Endothelial cell of umbilical vein (primary cell): ENCODE measurements around the gene SPATA32. TPM values are rescaled to one million over a fixed set of nuclear protein-coding genes. Genes with fewer than 3 reads are reported as not detected.

Experiments used
- BruUV-seq: library from RNA; stranded (reverse); fragments of 400-500 nt; replicated peaks from 2 replicates; lab custom pipeline; 2021; lab: Mats Ljungman, UMichigan
- CTCF ChIA-PET: fragments of 300-600, 350-600 bp; sonication (Branson Sonifier 250); formaldehyde crosslinking; loops from one replicate; lab custom pipeline; 2021; ENCODE audit warnings: antibody characterized with exemption, inconsistent platforms; lab: Charles Lee
- POLR2A ChIA-PET: fragments of 300-600, 350-600 bp; sonication (Branson Sonifier 250); formaldehyde crosslinking; loops from one replicate; lab custom pipeline; 2021; ENCODE audit warnings: antibody characterized with exemption, inconsistent platforms; lab: Charles Lee
- DNase-seq: peaks from one replicate; pipeline ENCODE4 v3.0.0-alpha.2; 2011; ENCODE audit warnings: low read depth, low spot score
- FAIRE-seq: peaks from 2 replicates; lab custom pipeline; 2011; peaks lifted over from hg19 to GRCh38; lab: Jason Lieb, UNC
- H2AFZ ChIP-seq: 2 replicates; pipeline ENCODE4 v1.6.0; 2012; ENCODE audit warnings: low read depth, low read length, control low read depth, inconsistent platforms
- H3K27ac ChIP-seq: 2 replicates; pipeline ENCODE4 v1.5.1; 2011; ENCODE audit warnings: low read depth, mild to moderate bottlenecking, control low read depth, low read length, moderate library complexity; ENCODE audit not compliant: insufficient read depth
- H3K27me3 ChIP-seq, 2 experiments: 2 replicates each; pipeline versions ENCODE4 v1.6.0 to v1.6.1; 2011; ENCODE audit warnings: low read length in 2 of 2, mixed read lengths in 1 of 2; ENCODE audit not compliant: control insufficient read depth in 2 of 2, insufficient read depth in 2 of 2
- H3K36me3 ChIP-seq, 2 experiments: 2 replicates in 1 of 2; 3 replicates in 1 of 2; pipeline ENCODE4 v1.5.1; 2011; ENCODE audit warnings: low read length in 2 of 2, mild to moderate bottlenecking in 1 of 2, moderate library complexity in 1 of 2; ENCODE audit not compliant: control insufficient read depth in 2 of 2, insufficient read depth in 2 of 2; ENCODE audit errors: extremely low read depth in 1 of 2
- H3K4me1 ChIP-seq: 3 replicates; pipeline ENCODE4 v1.5.1; 2011; ENCODE audit warnings: mild to moderate bottlenecking, low read length; ENCODE audit not compliant: control insufficient read depth, insufficient read depth; ENCODE audit errors: extremely low read depth
- H3K4me2 ChIP-seq: 2 replicates; pipeline ENCODE4 v1.6.1; 2011; ENCODE audit warnings: low read length, control low read depth, mixed read lengths; ENCODE audit not compliant: insufficient read depth
- H3K4me3 ChIP-seq, 3 experiments: fragments of 200-600 bp in 1 of 3; sonication (generic), shearing (Covaris generic) in 1 of 3; replicated peaks in 1 of 3; 2 replicates each; pipeline ENCODE4 v1.5.1; 2011 to 2016; ENCODE audit warnings: control low read depth in 3 of 3, low read length in 3 of 3, mild to moderate bottlenecking in 2 of 3, inconsistent platforms in 1 of 3, low read depth in 1 of 3, moderate library complexity in 1 of 3; ENCODE audit not compliant: insufficient read depth in 1 of 3
- H3K79me2 ChIP-seq: 2 replicates; pipeline ENCODE4 v1.6.0; 2012; ENCODE audit warnings: low read length, inconsistent platforms; ENCODE audit not compliant: control insufficient read depth, insufficient read depth
- H3K9ac ChIP-seq: replicated peaks from 2 replicates; pipeline ENCODE3; 2011; ENCODE audit warnings: low read length, control low read depth; ENCODE audit not compliant: insufficient read depth; ENCODE audit errors: extremely low read depth
- H3K9me1 ChIP-seq: replicated peaks from 3 replicates; pipeline ENCODE4 v1.6.0; 2011; ENCODE audit warnings: mild to moderate bottlenecking, low read length; ENCODE audit not compliant: control insufficient read depth, insufficient read depth; ENCODE audit errors: extremely low read depth
- H3K9me3 ChIP-seq: replicated peaks from 2 replicates; pipeline ENCODE4 v1.5.1; 2012; ENCODE audit warnings: low read length, inconsistent platforms; ENCODE audit not compliant: control insufficient read depth, insufficient read depth
- H4K20me1 ChIP-seq: replicated peaks from 2 replicates; pipeline ENCODE3; 2011; ENCODE audit warnings: mild to moderate bottlenecking, low read length; ENCODE audit not compliant: control insufficient read depth, insufficient read depth; ENCODE audit errors: extremely low read depth
- EZH2 ChIP-seq: IDR thresholded peaks from 2 replicates; pipeline ENCODE4 v1.6.1; 2012; ENCODE audit warnings: borderline replicate concordance, low read depth, mild to moderate bottlenecking, moderate library complexity, low read length, inconsistent platforms; ENCODE audit not compliant: severe bottlenecking
- FOS ChIP-seq: IDR thresholded peaks from 2 replicates; pipeline ENCODE4 v1.6.1; 2011; ENCODE audit warnings: mild to moderate bottlenecking, low read length, moderate library complexity, borderline replicate concordance; ENCODE audit not compliant: insufficient read depth
- GATA2 ChIP-seq: IDR thresholded peaks from 2 replicates; pipeline ENCODE4 v1.7.0; 2011; ENCODE audit warnings: low read depth, mild to moderate bottlenecking, moderate library complexity, mixed read lengths, low read length; ENCODE audit not compliant: insufficient read length, insufficient read depth
- JUN ChIP-seq: IDR thresholded peaks from 2 replicates; pipeline ENCODE4 v1.6.1; 2011; ENCODE audit warnings: borderline replicate concordance, low read depth; ENCODE audit not compliant: insufficient read length, insufficient read depth
- MYC ChIP-seq: IDR thresholded peaks from one replicate; pipeline ENCODE4 v1.6.1; 2011; ENCODE audit warnings: mild to moderate bottlenecking, low read depth, low read length
- POLR2A ChIP-seq: IDR thresholded peaks from 2 replicates; pipeline ENCODE4 v1.6.1; 2012; ENCODE audit warnings: low read depth, mild to moderate bottlenecking, control low read depth, low read length
- dilution Hi-C: fragments of 300-500 bp; cut with MboI; formaldehyde crosslinking; loops from one replicate; pipeline ENCODE4 v1.15.0; 2019; ENCODE audit warnings: low sequenced_read_pairs; ENCODE audit not compliant: extremely low pct_ligation_motif_present
- intact Hi-C: fragments of 100-400 bp; cut with micrococcal nuclease; formaldehyde crosslinking; loops from one replicate; pipeline ENCODE4 v1.10.0; 2022
- polyA plus RNA-seq, 4 experiments: library from polyadenylated mRNA; depleted of rRNA in 3 of 4; stranded (reverse) in 3 of 4; unstranded in 1 of 4; fragments of >200 nt; gene quantifications; 2 replicates each; pipeline versions ENCODE4 v1.2.1 to v1.2.3, GENCODE V29; 2011 to 2012; ENCODE audit warnings: missing spikeins in 1 of 4
- total RNA-seq: library from RNA; stranded (reverse); gene quantifications from 2 replicates; pipeline ENCODE4 v1.2.3, GENCODE V29; 2021
- TF ChIP-seq, protein P1 (sequence below), 2 donors: IDR thresholded peaks; 1 replicate in 1 of 2; 2 replicates in 1 of 2; pipeline ENCODE4 v1.5.1; 2011; ENCODE audit warnings: low read length in 2 of 2, mild to moderate bottlenecking in 2 of 2, moderate library complexity in 2 of 2, control low read depth in 1 of 2, inconsistent platforms in 1 of 2, low read depth in 1 of 2; ENCODE audit not compliant: insufficient read depth in 1 of 2; ENCODE audit errors: extremely low read depth in 1 of 2

The SPATA32 gene
- total and polyA plus RNA-seq, 2 donors (not counting 3 experiments of a cell fraction or from before 2014, with no cell fraction given), result not detected

DNA sequence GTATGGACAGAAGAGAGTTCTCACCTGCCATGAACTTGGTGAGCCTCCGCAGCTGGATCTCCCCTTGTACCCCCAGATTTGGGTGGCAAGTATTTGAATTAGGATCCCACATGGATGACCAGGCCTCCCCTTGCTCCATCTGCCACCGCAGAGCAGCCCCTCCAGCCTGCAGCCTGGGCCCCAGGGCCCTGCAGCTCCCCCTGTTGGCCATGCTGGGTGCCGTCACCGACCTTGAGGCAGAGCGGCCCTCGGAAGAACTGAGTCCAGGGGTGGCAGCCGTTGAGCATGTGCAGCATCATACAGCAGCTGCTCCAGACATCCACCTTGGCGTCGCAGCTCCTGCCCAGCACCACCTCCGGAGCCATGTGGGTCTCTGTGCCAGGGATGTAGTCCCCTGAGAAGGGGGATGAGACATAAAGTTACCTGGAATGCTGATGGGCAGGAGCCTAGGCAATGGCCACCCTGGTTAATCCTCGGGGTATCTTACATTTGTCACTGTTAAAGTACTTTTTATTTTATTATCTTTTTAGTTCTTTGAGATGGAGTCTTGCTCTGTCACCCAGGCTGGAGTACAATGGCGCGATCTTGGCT lies 9.0 kb upstream of the SPATA32 start:
- intact Hi-C loops, result no loop called here
- Histone ChIP-seq H3K27me3 (no peaks in the 10 kb centered on the region), H3K4me2 (no peak overlapping the region), H3K27ac (no peak overlapping the region), H3K4me3 (no peak overlapping the region), H3K36me3 (peaks cover 11 to 47% of the 10 kb centered on the region in 2 experiments), H2AFZ (no peak overlapping the region), H3K9me1 (no peaks in the 10 kb centered on the region), H3K4me1 (peaks cover 12% of the 10 kb centered on the region), H4K20me1 (no peaks in the 10 kb centered on the region), H3K9ac (no peak overlapping the region), H3K9me3 (no peaks in the 10 kb centered on the region), H3K79me2 (no peaks in the 10 kb centered on the region)
- DNase-seq, result no peak
- dilution Hi-C loops, result no loop called here
- no peak for FAIRE-seq
- ChIA-PET POLR2A (no interaction called here), CTCF (interaction anchor here (0.6 to 1.6 kb wide), 9 partner anchors 12 to 114 kb away, joined by 3 to 7 read pairs (median 4); partner anchors contain the start of gene MAP3K14)
- TF ChIP-seq, protein P1, sequence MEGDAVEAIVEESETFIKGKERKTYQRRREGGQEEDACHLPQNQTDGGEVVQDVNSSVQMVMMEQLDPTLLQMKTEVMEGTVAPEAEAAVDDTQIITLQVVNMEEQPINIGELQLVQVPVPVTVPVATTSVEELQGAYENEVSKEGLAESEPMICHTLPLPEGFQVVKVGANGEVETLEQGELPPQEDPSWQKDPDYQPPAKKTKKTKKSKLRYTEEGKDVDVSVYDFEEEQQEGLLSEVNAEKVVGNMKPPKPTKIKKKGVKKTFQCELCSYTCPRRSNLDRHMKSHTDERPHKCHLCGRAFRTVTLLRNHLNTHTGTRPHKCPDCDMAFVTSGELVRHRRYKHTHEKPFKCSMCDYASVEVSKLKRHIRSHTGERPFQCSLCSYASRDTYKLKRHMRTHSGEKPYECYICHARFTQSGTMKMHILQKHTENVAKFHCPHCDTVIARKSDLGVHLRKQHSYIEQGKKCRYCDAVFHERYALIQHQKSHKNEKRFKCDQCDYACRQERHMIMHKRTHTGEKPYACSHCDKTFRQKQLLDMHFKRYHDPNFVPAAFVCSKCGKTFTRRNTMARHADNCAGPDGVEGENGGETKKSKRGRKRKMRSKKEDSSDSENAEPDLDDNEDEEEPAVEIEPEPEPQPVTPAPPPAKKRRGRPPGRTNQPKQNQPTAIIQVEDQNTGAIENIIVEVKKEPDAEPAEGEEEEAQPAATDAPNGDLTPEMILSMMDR (IDR thresholded peaks at IDR 0.05; ENCODE audit: extremely low read depth in 1 of 2, insufficient read depth in 1 of 2, low read depth in 1 of 2, low read length in 2 of 2), result peak; percentile 66 to 74
- TF ChIP-seq MYC, result no peak
- no TSS peak for BruUV-seq

DNA sequence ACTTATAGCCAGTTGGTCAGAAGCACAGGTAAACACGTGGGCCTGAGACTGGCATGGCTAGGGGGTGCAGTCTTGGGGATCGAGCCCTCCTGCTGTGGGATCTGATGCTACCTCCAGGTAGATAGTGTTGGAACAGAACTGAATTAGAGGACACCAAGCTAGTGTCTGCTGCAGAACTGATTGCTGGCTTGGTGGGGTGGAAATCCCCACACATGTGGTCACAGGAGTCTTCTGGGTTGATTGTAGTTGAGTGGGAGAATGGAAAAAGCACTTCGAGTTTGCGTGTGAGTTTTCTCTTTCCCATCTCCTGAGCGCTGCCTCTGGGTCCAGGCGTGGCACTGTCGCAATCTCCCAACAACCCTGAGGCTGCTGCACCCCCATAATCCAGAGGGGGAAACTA lies 8.0 kb upstream of the SPATA32 start:
- TF ChIP-seq, protein P1 (IDR thresholded peaks at IDR 0.05; ENCODE audit: extremely low read depth in 1 of 2, insufficient read depth in 1 of 2, low read depth in 1 of 2, low read length in 2 of 2), result no peak
- TF ChIP-seq FOS, result no peak
- no peak for TF ChIP-seq GATA2
- TF ChIP-seq EZH2, result no peak
- TF ChIP-seq JUN, result no peak
- TF ChIP-seq POLR2A, result no peak
- no peak overlapping the region for H2AFZ ChIP-seq
- DNase-seq, result no peak
- no peaks in the 10 kb centered on the region for H4K20me1 ChIP-seq
- no peak overlapping the region for H3K4me3 ChIP-seq
- H3K27me3 ChIP-seq, result no peaks in the 10 kb centered on the region
- BruUV-seq, result no TSS peak
- dilution Hi-C loops (no loop called here), intact Hi-C loops (no loop called here)
- peaks cover 12% of the 10 kb centered on the region for H3K4me1 ChIP-seq
- FAIRE-seq, result no peak
- no peaks in the 10 kb centered on the region for H3K79me2 ChIP-seq
- H3K9me1 ChIP-seq, result no peaks in the 10 kb centered on the region
- no peak overlapping the region for H3K4me2 ChIP-seq
- H3K9me3 ChIP-seq, result no peaks in the 10 kb centered on the region
- H3K9ac ChIP-seq, result no peak overlapping the region
- peaks cover 11 to 50% of the 10 kb centered on the region in 2 experiments for H3K36me3 ChIP-seq
- H3K27ac ChIP-seq, result no peak overlapping the region
- POLR2A ChIA-PET, result no interaction called here
- CTCF ChIA-PET, result interaction anchor here (1.5 to 1.6 kb wide), 2 partner anchors 11 to 51 kb away, joined by 5 read pairs; no protein-coding TSS in a partner anchor
